Activated T-cell treated with anti-CD3 and anti-CD28 coated beads, Interleukin-2, amount 50 U/mL, for 72 hours (primary cell): ENCODE measurements around the gene BANF2. TPM values are rescaled to one million over a fixed set of nuclear protein-coding genes. Genes with fewer than 3 reads are reported as not detected.
"Not testable (repeated sequence)": the region's sequence is repeated elsewhere in the genome, so short reads cannot be mapped to it uniquely, and the experiment has no call there.

Source experiments
- ATAC-seq, 2 donors: fragments of 150-1000 bp; cut with Tn5 transposase; replicated peaks in 1 of 2; 2 replicates each; pipeline ENCODE4 v1.10.0; 2021; ENCODE audit warnings: moderate library complexity in 2 of 2, mild to moderate bottlenecking in 1 of 2
- DNase-seq, 2 donors: peaks; one replicate each; pipeline ENCODE4 v3.0.0; 2021 to 2022; ENCODE audit warnings: mixed read lengths in 1 of 2
- H3K27ac Mint-ChIP-seq: one replicate; pipeline ENCODE4 v1.8.0; 2022; ENCODE audit warnings: mild to moderate bottlenecking, moderate library complexity, mixed read lengths
- H3K27me3 Mint-ChIP-seq: one replicate; pipeline ENCODE4 v1.8.0; 2022; ENCODE audit warnings: low read depth, mixed read lengths
- H3K36me3 Mint-ChIP-seq, 2 donors: one replicate each; pipeline ENCODE4 v1.8.0; 2022; ENCODE audit warnings: mixed read lengths in 2 of 2, mild to moderate bottlenecking in 1 of 2; ENCODE audit not compliant: insufficient read depth in 2 of 2
- H3K4me1 Mint-ChIP-seq: one replicate; pipeline ENCODE4 v1.8.0; 2022; ENCODE audit warnings: low read depth, mixed read lengths
- H3K4me3 Mint-ChIP-seq, 2 donors: one replicate each; pipeline ENCODE4 v1.8.0; 2022; ENCODE audit warnings: mild to moderate bottlenecking in 2 of 2, mixed read lengths in 2 of 2, moderate library complexity in 2 of 2
- H3K9me3 Mint-ChIP-seq, 2 donors: one replicate each; pipeline ENCODE4 v1.8.0; 2022; ENCODE audit warnings: mixed read lengths in 2 of 2
- total RNA-seq, 2 donors: library from RNA; stranded (reverse); gene quantifications; one replicate each; pipeline ENCODE4 v1.2.3, GENCODE V29; 2022

The BANF2 gene
- total RNA-seq, 2 donors from 2014 or later = not detected

- ATAC-seq (no peak), DNase-seq (no peak)
- Mint-ChIP-seq H3K4me1 (no peaks in the 10 kb centered on the region), H3K27me3 (peaks cover 6% of the 10 kb centered on the region), H3K9me3 (peaks cover 1 to 6% of the 10 kb centered on the region in 2 donors), H3K4me3 (no peak overlapping the region), H3K27ac (no peak overlapping the region), H3K36me3 (no peaks in the 10 kb centered on the region)
Observed at GRCh38 chr20:17762243-17762872, 62.6 kb downstream of the BANF2 start.

DNA sequence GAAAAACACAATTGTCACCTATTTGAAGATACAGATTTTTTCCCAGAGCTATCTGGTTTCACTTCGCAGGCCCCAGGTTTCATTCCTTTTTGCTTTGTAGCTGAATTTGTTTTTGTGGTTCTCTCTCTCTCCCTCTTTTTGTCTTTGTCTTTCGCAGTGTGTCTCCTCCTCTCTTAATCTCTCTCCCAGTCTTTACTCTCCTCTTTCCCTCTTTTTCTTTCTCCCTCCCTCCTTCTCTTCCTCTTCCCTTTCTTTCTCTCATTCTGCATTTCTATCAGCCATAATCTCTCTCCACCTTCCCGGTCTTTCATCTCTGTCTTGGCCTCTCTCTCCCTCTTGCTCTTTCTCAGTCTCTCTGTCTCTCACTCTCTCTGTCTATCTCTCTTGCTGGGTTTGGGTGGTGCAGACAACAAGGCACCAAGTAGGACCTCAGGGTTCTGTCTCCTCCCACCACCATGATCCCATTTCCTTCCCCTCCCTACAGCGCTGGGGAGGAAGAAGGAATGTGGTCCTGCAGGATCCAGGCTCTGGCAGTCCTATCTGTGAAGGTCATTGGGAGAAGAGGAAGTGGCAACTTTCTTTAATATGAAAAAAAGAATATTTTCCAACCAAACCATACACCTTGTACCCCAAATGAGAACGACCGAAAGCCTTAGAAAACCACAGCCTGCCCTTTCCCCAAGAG is 63.2 kb downstream of the BANF2 start:
- no peak overlapping the region for H3K4me3 Mint-ChIP-seq
- H3K4me1 Mint-ChIP-seq = no peaks in the 10 kb centered on the region
- H3K9me3 Mint-ChIP-seq = peaks cover 1 to 4% of the 10 kb centered on the region in 2 donors
- no peak overlapping the region for H3K27ac Mint-ChIP-seq
- no peak for ATAC-seq
- H3K36me3 Mint-ChIP-seq = no peaks in the 10 kb centered on the region
- peaks cover 6% of the 10 kb centered on the region for H3K27me3 Mint-ChIP-seq
- no peak for DNase-seq

- H3K9me3 Mint-ChIP-seq = no peaks in the 10 kb centered on the region
- H3K4me1 Mint-ChIP-seq = no peaks in the 10 kb centered on the region
- ATAC-seq (no peak), DNase-seq (no peak)
- H3K36me3 Mint-ChIP-seq = no peaks in the 10 kb centered on the region
- H3K27ac Mint-ChIP-seq = no peak overlapping the region
- H3K27me3 Mint-ChIP-seq = peaks cover 6% of the 10 kb centered on the region
- H3K4me3 Mint-ChIP-seq = no peak overlapping the region
Observed at GRCh38 chr20:17765017-17765416, 65.3 kb downstream of the BANF2 start.

DNA sequence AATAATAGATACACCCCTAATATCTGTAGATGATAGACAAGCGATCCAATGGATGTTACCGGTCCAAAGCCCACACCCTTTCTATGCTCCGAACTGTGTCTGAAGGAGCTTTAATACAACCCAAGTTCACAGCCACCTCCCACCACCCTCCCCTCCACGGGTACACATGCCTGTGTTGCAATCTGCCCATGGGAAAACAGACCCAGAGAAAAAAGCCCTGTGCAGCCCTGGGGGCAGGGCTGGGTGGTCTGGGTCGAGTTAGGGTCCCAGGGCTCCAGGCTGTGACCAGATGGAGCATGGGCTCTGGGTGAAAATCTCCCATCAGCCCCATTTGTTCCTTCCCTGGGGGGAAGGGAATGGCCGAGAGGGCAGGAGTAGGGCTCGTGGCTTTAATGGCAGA is 65.8 kb downstream of the BANF2 start:
- DNase-seq (no peak), ATAC-seq (no peak)
- Mint-ChIP-seq H3K4me3 (no peak overlapping the region), H3K9me3 (no peaks in the 10 kb centered on the region), H3K27me3 (peaks cover 6% of the 10 kb centered on the region), H3K27ac (no peak overlapping the region), H3K4me1 (no peaks in the 10 kb centered on the region), H3K36me3 (no peaks in the 10 kb centered on the region)

DNA sequence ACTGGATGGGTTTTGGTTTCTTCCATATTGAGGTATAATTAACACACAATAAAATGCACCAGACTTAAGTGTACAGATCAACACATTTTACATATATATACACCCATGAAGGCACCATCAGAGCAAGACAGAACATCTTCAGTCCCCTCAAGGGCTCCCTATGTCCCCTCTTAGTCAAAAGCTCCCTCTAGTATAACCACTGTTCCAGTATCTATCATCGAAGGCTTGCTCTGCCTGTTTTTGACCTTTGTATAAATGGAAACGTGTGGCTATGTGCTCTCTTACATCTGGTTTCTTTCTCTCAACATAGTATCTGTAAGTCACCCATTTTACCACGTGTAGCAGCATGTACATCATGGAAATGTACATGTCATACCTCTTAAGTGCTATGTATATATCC is 66.5 kb downstream of the BANF2 start:
- ATAC-seq (peak in 1 of 2 donors; percentile 32), DNase-seq (no peak)

GRCh38 chr20:17767624-17768023 is 67.9 kb downstream of the BANF2 start:
- Mint-ChIP-seq H3K9me3 (no peaks in the 10 kb centered on the region), H3K4me1 (no peaks in the 10 kb centered on the region)

More for the DNA sequence above, 66.5 kb downstream of the BANF2 start:
- H3K36me3 Mint-ChIP-seq = no peaks in the 10 kb centered on the region
- H3K4me3 Mint-ChIP-seq = no peak overlapping the region
- H3K4me1 Mint-ChIP-seq = no peaks in the 10 kb centered on the region
- peaks cover 6% of the 10 kb centered on the region for H3K27me3 Mint-ChIP-seq
- no peaks in the 10 kb centered on the region for H3K9me3 Mint-ChIP-seq
- H3K27ac Mint-ChIP-seq = no peak overlapping the region

DNA sequence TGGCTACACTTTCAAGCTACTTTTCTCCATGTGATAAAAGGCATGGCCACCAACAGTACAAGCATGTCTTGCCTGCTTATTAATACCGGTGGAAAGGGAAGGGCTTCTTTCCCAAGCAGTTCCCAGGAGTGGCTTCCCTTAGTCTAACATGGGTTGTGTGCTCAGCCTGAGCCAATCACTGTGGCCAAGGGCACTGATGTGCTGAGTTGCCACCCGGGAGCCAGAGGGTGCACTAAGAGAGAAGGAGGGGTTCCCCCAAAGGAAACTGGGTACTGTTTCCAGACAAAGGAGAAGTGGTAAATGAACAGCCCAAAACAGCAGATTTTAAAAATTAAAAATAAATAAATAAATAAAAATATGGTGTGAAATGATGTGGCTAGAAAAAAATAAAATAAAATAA is 68.5 kb downstream of the BANF2 start:
- H3K9me3 Mint-ChIP-seq = no peaks in the 10 kb centered on the region
- DNase-seq = no peak
- H3K27ac Mint-ChIP-seq = no peak overlapping the region
- no peaks in the 10 kb centered on the region for H3K36me3 Mint-ChIP-seq
- H3K4me1 Mint-ChIP-seq = no peaks in the 10 kb centered on the region
- no peak for ATAC-seq
- H3K27me3 Mint-ChIP-seq = peaks cover 6% of the 10 kb centered on the region
- no peak overlapping the region for H3K4me3 Mint-ChIP-seq

More at GRCh38 chr20:17767624-17768023, 67.9 kb downstream of the BANF2 start:
- no peak for ATAC-seq
- H3K27ac Mint-ChIP-seq = no peak overlapping the region
- H3K4me3 Mint-ChIP-seq = no peak overlapping the region
- peaks cover 6% of the 10 kb centered on the region for H3K27me3 Mint-ChIP-seq
- H3K36me3 Mint-ChIP-seq = no peaks in the 10 kb centered on the region
- no peak for DNase-seq

- not testable (repeated sequence) for H3K27ac Mint-ChIP-seq, H3K4me1 Mint-ChIP-seq, H3K27me3 Mint-ChIP-seq, H3K36me3 Mint-ChIP-seq, H3K4me3 Mint-ChIP-seq, DNase-seq, ATAC-seq, H3K9me3 Mint-ChIP-seq
Observed at GRCh38 chr20:17769716-17770115, 70.0 kb downstream of the BANF2 start.

- DNase-seq (no peak), ATAC-seq (no peak)
- H3K27ac Mint-ChIP-seq = no peak overlapping the region
- no peaks in the 10 kb centered on the region for H3K9me3 Mint-ChIP-seq
- H3K27me3 Mint-ChIP-seq = no peaks in the 10 kb centered on the region
- no peaks in the 10 kb centered on the region for H3K36me3 Mint-ChIP-seq
- no peaks in the 10 kb centered on the region for H3K4me1 Mint-ChIP-seq
- no peak overlapping the region for H3K4me3 Mint-ChIP-seq
Observed at GRCh38 chr20:17771206-17772004, 71.6 kb downstream of the BANF2 start.

DNA sequence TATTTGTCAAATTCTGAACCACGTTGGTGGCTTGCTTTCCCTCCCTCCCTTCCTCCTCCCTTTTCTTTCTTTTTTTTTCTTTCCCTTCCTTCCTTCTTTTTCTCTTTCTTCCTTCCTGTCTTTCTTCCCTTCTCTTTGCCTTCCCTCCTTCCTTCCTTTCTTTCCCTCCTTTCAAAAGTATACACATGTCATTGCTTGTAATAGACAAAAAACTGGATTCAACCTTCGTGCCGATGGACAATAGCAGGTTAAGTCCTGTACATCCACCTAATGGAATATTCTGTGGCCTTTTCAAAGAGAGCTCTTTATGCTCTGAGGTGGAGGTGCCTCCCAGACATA is 72.2 kb downstream of the BANF2 start:
- Mint-ChIP-seq H3K36me3 (no peaks in the 10 kb centered on the region), H3K27ac (no peak overlapping the region), H3K9me3 (no peaks in the 10 kb centered on the region), H3K4me1 (no peaks in the 10 kb centered on the region), H3K4me3 (no peak overlapping the region), H3K27me3 (no peaks in the 10 kb centered on the region)
- DNase-seq (no peak), ATAC-seq (no peak)

- Mint-ChIP-seq H3K4me1 (no peaks in the 10 kb centered on the region), H3K4me3 (no peak overlapping the region), H3K27me3 (no peaks in the 10 kb centered on the region), H3K36me3 (peaks cover 0 to 2% of the 10 kb centered on the region in 2 donors), H3K27ac (no peak overlapping the region), H3K9me3 (no peaks in the 10 kb centered on the region)
- no peak for DNase-seq
- ATAC-seq = no peak
Observed at GRCh38 chr20:17773619-17774018, 73.9 kb downstream of the BANF2 start.

DNA sequence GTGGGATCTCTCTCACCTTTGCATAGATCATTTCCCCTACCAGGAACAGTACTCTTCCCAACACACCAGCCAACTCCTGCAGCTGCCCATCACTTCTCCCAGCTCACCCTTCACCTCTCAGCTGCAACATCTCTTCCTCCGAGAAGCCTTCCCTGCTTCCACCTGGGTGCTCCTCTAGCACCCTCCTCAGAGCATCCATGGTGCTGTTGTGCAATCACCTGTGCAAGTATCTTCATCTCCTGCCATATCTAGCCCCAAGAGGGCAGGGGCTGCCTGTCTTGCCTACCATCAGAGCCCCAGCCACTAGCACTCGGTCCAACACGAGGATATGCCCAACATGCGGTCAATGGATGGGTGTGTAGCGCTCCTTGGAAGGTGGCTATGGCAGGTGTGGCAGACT is 75.8 kb downstream of the BANF2 start:
- Mint-ChIP-seq H3K36me3 (peaks cover 2 to 3% of the 10 kb centered on the region in 2 donors), H3K9me3 (no peaks in the 10 kb centered on the region), H3K27ac (no peak overlapping the region), H3K4me3 (no peak overlapping the region), H3K27me3 (no peaks in the 10 kb centered on the region), H3K4me1 (no peaks in the 10 kb centered on the region)
- ATAC-seq (no peak), DNase-seq (no peak)

DNA sequence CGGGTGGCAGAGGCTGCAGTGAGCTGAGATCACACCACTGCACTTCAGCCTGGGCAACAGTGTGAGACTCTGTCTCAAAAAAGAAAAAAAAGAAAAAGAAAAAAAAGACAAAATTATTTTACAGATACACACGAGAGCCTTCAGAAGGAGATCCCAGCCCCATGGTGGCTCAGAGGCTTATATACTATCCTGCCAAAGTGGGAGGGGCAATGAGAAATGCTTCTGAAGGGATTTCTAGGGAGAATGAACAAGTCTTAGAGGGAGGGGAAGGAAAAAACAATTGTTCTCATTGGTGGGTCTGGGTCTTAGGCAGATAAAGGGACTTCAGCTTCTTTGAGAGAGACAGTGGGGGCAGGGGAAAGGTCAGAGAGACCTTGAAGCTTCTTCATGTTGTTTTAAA is 76.8 kb downstream of the BANF2 start:
- peaks cover 2 to 3% of the 10 kb centered on the region in 2 donors for H3K36me3 Mint-ChIP-seq
- no peak for ATAC-seq
- H3K27me3 Mint-ChIP-seq = no peaks in the 10 kb centered on the region
- H3K4me3 Mint-ChIP-seq = no peak overlapping the region
- H3K9me3 Mint-ChIP-seq = no peaks in the 10 kb centered on the region
- H3K27ac Mint-ChIP-seq = no peak overlapping the region
- no peak for DNase-seq
- H3K4me1 Mint-ChIP-seq = no peaks in the 10 kb centered on the region
